OCI-LY1 (cell line): Measurements from ENCODE around the gene DUSP14.

Experiments
- EZH2 ChIP-seq: fragments of 200-600 bp; sonication (generic), shearing (Covaris generic); IDR thresholded peaks from 2 replicates; pipeline ENCODE4 v1.8.0; 2017; ENCODE audit warnings: borderline replicate concordance, mixed run types, mild to moderate bottlenecking, antibody characterized with exemption, low read length, moderate library complexity, mixed read lengths
- TF ChIP-seq, protein P1 (sequence below): fragments of 200-600 bp; sonication (generic), shearing (Covaris generic); IDR thresholded peaks from 2 replicates; pipeline ENCODE4 v1.5.1; 2017; ENCODE audit warnings: mild to moderate bottlenecking, antibody characterized with exemption, low read length, moderate library complexity, mixed read lengths

DNA sequence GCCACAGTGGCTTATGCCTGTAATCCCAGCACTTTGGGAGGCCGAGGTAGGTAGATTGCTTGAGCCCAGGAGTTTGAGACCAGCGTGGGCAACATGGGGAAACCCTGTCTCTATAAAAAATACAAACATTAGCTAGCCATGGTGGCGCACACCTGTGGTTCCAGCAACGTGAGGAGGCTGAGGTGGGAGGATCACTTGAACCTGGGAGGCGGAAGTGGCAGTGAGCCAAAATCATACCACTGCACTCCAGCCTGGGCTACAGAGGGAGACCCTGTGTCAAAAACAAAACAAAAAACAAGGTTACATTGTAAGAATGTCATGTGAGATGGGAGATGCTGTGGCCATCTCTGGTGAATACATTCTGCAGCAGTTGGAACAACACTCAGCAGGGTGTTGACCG, 13.5 kb downstream of the DUSP14 start:
- TF ChIP-seq, protein P1, sequence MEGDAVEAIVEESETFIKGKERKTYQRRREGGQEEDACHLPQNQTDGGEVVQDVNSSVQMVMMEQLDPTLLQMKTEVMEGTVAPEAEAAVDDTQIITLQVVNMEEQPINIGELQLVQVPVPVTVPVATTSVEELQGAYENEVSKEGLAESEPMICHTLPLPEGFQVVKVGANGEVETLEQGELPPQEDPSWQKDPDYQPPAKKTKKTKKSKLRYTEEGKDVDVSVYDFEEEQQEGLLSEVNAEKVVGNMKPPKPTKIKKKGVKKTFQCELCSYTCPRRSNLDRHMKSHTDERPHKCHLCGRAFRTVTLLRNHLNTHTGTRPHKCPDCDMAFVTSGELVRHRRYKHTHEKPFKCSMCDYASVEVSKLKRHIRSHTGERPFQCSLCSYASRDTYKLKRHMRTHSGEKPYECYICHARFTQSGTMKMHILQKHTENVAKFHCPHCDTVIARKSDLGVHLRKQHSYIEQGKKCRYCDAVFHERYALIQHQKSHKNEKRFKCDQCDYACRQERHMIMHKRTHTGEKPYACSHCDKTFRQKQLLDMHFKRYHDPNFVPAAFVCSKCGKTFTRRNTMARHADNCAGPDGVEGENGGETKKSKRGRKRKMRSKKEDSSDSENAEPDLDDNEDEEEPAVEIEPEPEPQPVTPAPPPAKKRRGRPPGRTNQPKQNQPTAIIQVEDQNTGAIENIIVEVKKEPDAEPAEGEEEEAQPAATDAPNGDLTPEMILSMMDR, result no peak
- no peak for TF ChIP-seq EZH2
